Sigmoid colon (tissue), 7 donors: ENCODE data around the gene C1orf21. TPM values are rescaled to one million over a fixed set of nuclear protein-coding genes. Genes with fewer than 3 reads are reported as not detected.

Source experiments
- DNase-seq: peaks from one replicate; pipeline ENCODE4 v3.0.0-alpha.2; 2019
- H3K27ac ChIP-seq, 4 donors: fragments of 200-600 bp; sonication (generic); one replicate each; pipeline ENCODE4 v1.5.1; 2016 to 2019; ENCODE audit warnings: mild to moderate bottlenecking in 1 of 4
- H3K27me3 ChIP-seq, 3 donors: fragments of 200-600 bp; sonication (generic); one replicate each; pipeline ENCODE4 v1.5.1; 2019; ENCODE audit warnings: mild to moderate bottlenecking in 1 of 3
- H3K36me3 ChIP-seq, 4 donors: fragments of 200-600 bp; sonication (generic); one replicate each; pipeline ENCODE4 v1.5.1; 2016 to 2019
- H3K4me1 ChIP-seq, 4 donors: fragments of 200-600 bp; sonication (generic); one replicate each; pipeline ENCODE4 v1.5.1; 2017 to 2019
- H3K4me3 ChIP-seq, 4 donors: fragments of 200-600 bp; sonication (generic); one replicate each; pipeline ENCODE4 v1.5.1; 2017 to 2019; ENCODE audit warnings: mild to moderate bottlenecking in 2 of 4, moderate library complexity in 1 of 4
- H3K9me3 ChIP-seq, 4 donors: fragments of 200-600 bp in 3 of 4; sonication (generic) in 3 of 4; one replicate each; pipeline versions ENCODE4 v1.5.1 to v1.6.1; 2013 to 2019
- CTCF ChIP-seq, 4 experiments: fragments of 450-650 bp in 3 of 4; fragments of 200-600 bp in 1 of 4; IDR thresholded peaks; one replicate each; pipeline ENCODE4 v1.5.1; 2016 to 2019; ENCODE audit warnings: antibody characterized with exemption in 4 of 4, mild to moderate bottlenecking in 3 of 4, moderate library complexity in 2 of 4
- EP300 ChIP-seq, 4 donors: sonication (generic); formaldehyde crosslinking; IDR thresholded peaks; one replicate each; pipeline ENCODE4 v1.6.1; 2017; ENCODE audit warnings: antibody characterized with exemption in 4 of 4
- POLR2A ChIP-seq, 2 donors: fragments of 450-650 bp; IDR thresholded peaks; one replicate each; pipeline ENCODE4 v1.6.1; 2016; ENCODE audit warnings: antibody characterized with exemption in 2 of 2, mild to moderate bottlenecking in 2 of 2, moderate library complexity in 2 of 2
- POLR2AphosphoS5 ChIP-seq, 4 donors: sonication (generic); formaldehyde crosslinking; IDR thresholded peaks; one replicate each; pipeline ENCODE4 v1.6.1; 2017; ENCODE audit warnings: antibody characterized with exemption in 4 of 4
- WGBS, 2 donors: extraction: QIAGEN DNeasy Blood & Tissue Kit; methylation state at CpG; one replicate each; pipeline ENCODE4 v1.1.7; 2013; 5-methylcytosine and 5-hydroxymethylcytosine counted together
- intact Hi-C: fragments of 100-400 bp; cut with DNase I; formaldehyde crosslinking; loops from one replicate; pipeline ENCODE4 v1.15.1; 2023
- polyA plus RNA-seq, 3 donors: library from polyadenylated mRNA; stranded (reverse); fragments of 200-250 nt; gene quantifications; one replicate each; pipeline ENCODE4 v1.2.3, GENCODE V29; 2013
- total RNA-seq, 4 donors: library from RNA; depleted of rRNA; stranded (reverse); fragments of >200 nt; gene quantifications; one replicate each; pipeline ENCODE4 v1.1.0, GENCODE V29; 2016
- donor health status: healthy with polysubstance abuse.
- donor health status: Bipolar disorder and iron deficiency.
- donor health status: healthy.

C1orf21 gene
- total and polyA plus RNA-seq, 7 donors: 39.5 to 109 (median 80.0) TPM

GRCh38 chr1:184418652-184419349 lies 32.0 kb downstream of the C1orf21 start:
- no peak for DNase-seq
- intact Hi-C loops: no loop called here
- TF ChIP-seq CTCF (IDR thresholded peaks at IDR 0.05): no peak
- TF ChIP-seq EP300 (IDR thresholded peaks at IDR 0.05): no peak
- no peak for TF ChIP-seq POLR2AphosphoS5 (IDR thresholded peaks at IDR 0.05)
- no peak for TF ChIP-seq POLR2A (IDR thresholded peaks at IDR 0.05)
- no peaks in the 10 kb centered on the region for H3K36me3 ChIP-seq
- H3K4me1 ChIP-seq: peaks cover 0 to 35% (median 21%) of the 10 kb centered on the region in 4 donors
- H3K4me3 ChIP-seq: no peak overlapping the region
- H3K27ac ChIP-seq: no peak overlapping the region
- H3K9me3 ChIP-seq: no peaks in the 10 kb centered on the region
- no peaks in the 10 kb centered on the region for H3K27me3 ChIP-seq
- 43 to 74% methylated on average over 4 of the region's 4 CpGs for WGBS, 2 donors

GRCh38 chr1:184419350-184420161 lies 32.7 kb downstream of the C1orf21 start:
- Histone ChIP-seq H3K4me3 (no peak overlapping the region), H3K27ac (no peak overlapping the region), H3K36me3 (no peaks in the 10 kb centered on the region), H3K9me3 (no peaks in the 10 kb centered on the region), H3K27me3 (no peaks in the 10 kb centered on the region), H3K4me1 (peaks cover 0 to 35% (median 21%) of the 10 kb centered on the region in 4 donors)
- intact Hi-C loops: no loop called here
- TF ChIP-seq EP300 (IDR thresholded peaks at IDR 0.05): no peak
- no peak for TF ChIP-seq CTCF (IDR thresholded peaks at IDR 0.05)
- TF ChIP-seq POLR2A (IDR thresholded peaks at IDR 0.05): no peak
- no peak for TF ChIP-seq POLR2AphosphoS5 (IDR thresholded peaks at IDR 0.05)
- 40 to 66% methylated on average over 5 of the region's 5 CpGs for WGBS, 2 donors
- no peak for DNase-seq

- H3K9me3 ChIP-seq: no peaks in the 10 kb centered on the region
- intact Hi-C loops: no loop called here
- no peaks in the 10 kb centered on the region for H3K36me3 ChIP-seq
- 40 to 70% methylated on average over 9 of the region's 9 CpGs for WGBS, 2 donors
- H3K27me3 ChIP-seq: no peaks in the 10 kb centered on the region
- H3K4me3 ChIP-seq: no peak overlapping the region
- H3K4me1 ChIP-seq: peaks cover 0 to 25% (median 16%) of the 10 kb centered on the region in 4 donors
- DNase-seq: no peak
- TF ChIP-seq POLR2A (IDR thresholded peaks at IDR 0.05): no peak
- no peak for TF ChIP-seq EP300 (IDR thresholded peaks at IDR 0.05)
- no peak for TF ChIP-seq CTCF (IDR thresholded peaks at IDR 0.05)
- no peak for TF ChIP-seq POLR2AphosphoS5 (IDR thresholded peaks at IDR 0.05)
- no peak overlapping the region for H3K27ac ChIP-seq
These were observed 35.8 kb downstream of the C1orf21 start for GRCh38 chr1:184422490-184423233.

- H3K4me1 ChIP-seq: peaks cover 0 to 19% (median 16%) of the 10 kb centered on the region in 4 donors
- intact Hi-C loops: no loop called here
- 71 to 76% methylated on average over 2 of the region's 2 CpGs for WGBS, 2 donors
These were observed 36.8 kb downstream of the C1orf21 start for GRCh38 chr1:184423649-184424048.

More at GRCh38 chr1:184423649-184424048, 36.8 kb downstream of the C1orf21 start:
- H3K36me3 ChIP-seq: no peaks in the 10 kb centered on the region
- H3K27ac ChIP-seq: no peak overlapping the region
- H3K4me3 ChIP-seq: no peak overlapping the region
- no peak for DNase-seq
- no peaks in the 10 kb centered on the region for H3K9me3 ChIP-seq
- no peak for TF ChIP-seq POLR2A (IDR thresholded peaks at IDR 0.05)
- TF ChIP-seq EP300 (IDR thresholded peaks at IDR 0.05): no peak
- TF ChIP-seq POLR2AphosphoS5 (IDR thresholded peaks at IDR 0.05): no peak
- no peak for TF ChIP-seq CTCF (IDR thresholded peaks at IDR 0.05)
- H3K27me3 ChIP-seq: no peaks in the 10 kb centered on the region
